Smooth muscle cell (in vitro differentiated cells): ENCODE data around the gene NT5DC1. TPM values are rescaled to one million over a fixed set of nuclear protein-coding genes. Genes with fewer than 3 reads are reported as not detected.

Experiments
- polyA plus RNA-seq: library from polyadenylated mRNA; unstranded; fragments of >200 nt; fragmentation: Nextera tagmentation; extraction: Ambion mirVana; gene quantifications from 2 replicates; pipeline ENCODE4 v1.2.1, GENCODE V29; 2016
- total RNA-seq: library from RNA; depleted of rRNA; stranded (reverse); fragments of >200 nt; gene quantifications from 2 replicates; pipeline ENCODE4 v1.2.3, GENCODE V29; 2014

NT5DC1 gene
- total and polyA plus RNA-seq, 2 experiments from 2014 or later = 3.7 to 23.9 TPM

Other genes starting within 250 kb of the NT5DC1 start
- 1.4 and 1.6 TPM in 2 replicates for gene FRK, start 40.0 kb upstream of the NT5DC1 start, total RNA-seq
- 0.11 and 0.54 TPM in 2 replicates for gene FRK, start 40.0 kb upstream of the NT5DC1 start, polyA plus RNA-seq
- gene COL10A1, start 25.3 kb downstream of the NT5DC1 start, total RNA-seq = 0.04 TPM in 1 of 2 replicates, not detected in the other
- gene COL10A1, start 25.3 kb downstream of the NT5DC1 start, polyA plus RNA-seq = 0.13 TPM in 1 of 2 replicates, not detected in the other
- gene TSPYL4, start 153.2 kb downstream of the NT5DC1 start, total RNA-seq = 25.3 and 29.5 TPM in 2 replicates
- gene TSPYL4, start 153.2 kb downstream of the NT5DC1 start, polyA plus RNA-seq = 14.7 and 15.1 TPM in 2 replicates
- 45.0 and 51.4 TPM in 2 replicates for gene TSPYL1, start 179.1 kb downstream of the NT5DC1 start, total RNA-seq
- gene TSPYL1, start 179.1 kb downstream of the NT5DC1 start, polyA plus RNA-seq = 17.2 and 17.9 TPM in 2 replicates